Neural progenitor cell (in vitro differentiated cells): ENCODE measurements around the gene LDHAL6A.

Experiments used
- CTCF ChIP-seq: fragments of 200-600 bp; sonication (generic); IDR thresholded peaks from 2 replicates; pipeline ENCODE4 v1.5.1; 2017; ENCODE audit warnings: antibody characterized with exemption, mild to moderate bottlenecking
- EZH2 ChIP-seq: fragments of 200-600 bp; sonication (generic); IDR thresholded peaks from 2 replicates; pipeline ENCODE4 v1.6.1; 2017; ENCODE audit warnings: antibody characterized with exemption, mild to moderate bottlenecking, moderate library complexity

DNA sequence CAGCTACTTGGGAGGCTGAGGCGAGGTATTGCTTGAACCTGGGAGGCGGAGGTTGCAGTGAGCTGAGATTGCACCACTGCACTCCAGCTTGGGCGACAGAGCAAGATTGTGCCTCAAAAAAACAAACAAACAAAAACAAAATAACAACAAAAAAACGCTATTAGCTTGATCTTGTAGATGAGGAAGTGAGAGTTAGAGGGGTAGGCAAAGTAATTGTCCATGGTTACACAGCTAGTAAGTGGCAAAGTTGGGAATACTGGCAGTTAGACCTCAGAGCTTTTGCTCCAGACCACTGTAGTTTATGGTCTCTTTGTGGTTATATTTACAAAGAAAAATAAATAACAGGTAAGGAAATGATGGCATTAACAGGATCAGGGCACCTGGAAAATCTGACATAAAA lies 28.4 kb upstream of the LDHAL6A start:
- no peak for TF ChIP-seq CTCF
- TF ChIP-seq EZH2 = no peak
